ENCODE results near the gene MMP24OS.

DNA sequence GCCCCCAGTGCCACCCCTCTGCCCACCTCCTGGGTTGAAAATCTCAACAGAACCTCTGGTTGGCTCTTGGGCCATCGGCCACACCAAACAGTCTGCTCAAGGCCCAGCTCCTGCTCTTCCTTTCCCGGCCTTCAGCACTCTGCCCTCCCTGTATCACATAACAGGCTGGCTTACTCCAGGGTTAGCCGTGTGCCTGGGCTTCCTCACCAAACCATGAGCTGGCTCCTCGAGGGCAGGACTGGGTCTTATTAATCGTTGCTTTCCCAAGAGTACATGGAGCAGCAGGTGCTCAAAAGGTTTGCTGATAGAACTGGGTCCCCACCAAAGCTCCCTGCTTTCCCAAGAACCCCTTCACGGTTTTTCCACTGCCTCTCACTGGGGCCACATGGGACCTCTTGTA is 27.0 kb upstream of the MMP24OS start:
- TF ChIP-seq, protein P1, sequence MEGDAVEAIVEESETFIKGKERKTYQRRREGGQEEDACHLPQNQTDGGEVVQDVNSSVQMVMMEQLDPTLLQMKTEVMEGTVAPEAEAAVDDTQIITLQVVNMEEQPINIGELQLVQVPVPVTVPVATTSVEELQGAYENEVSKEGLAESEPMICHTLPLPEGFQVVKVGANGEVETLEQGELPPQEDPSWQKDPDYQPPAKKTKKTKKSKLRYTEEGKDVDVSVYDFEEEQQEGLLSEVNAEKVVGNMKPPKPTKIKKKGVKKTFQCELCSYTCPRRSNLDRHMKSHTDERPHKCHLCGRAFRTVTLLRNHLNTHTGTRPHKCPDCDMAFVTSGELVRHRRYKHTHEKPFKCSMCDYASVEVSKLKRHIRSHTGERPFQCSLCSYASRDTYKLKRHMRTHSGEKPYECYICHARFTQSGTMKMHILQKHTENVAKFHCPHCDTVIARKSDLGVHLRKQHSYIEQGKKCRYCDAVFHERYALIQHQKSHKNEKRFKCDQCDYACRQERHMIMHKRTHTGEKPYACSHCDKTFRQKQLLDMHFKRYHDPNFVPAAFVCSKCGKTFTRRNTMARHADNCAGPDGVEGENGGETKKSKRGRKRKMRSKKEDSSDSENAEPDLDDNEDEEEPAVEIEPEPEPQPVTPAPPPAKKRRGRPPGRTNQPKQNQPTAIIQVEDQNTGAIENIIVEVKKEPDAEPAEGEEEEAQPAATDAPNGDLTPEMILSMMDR (IDR thresholded peaks at IDR 0.05; ENCODE audit: poor library complexity) = no peak
- TF ChIP-seq EZH2 (IDR thresholded peaks at IDR 0.05; ENCODE audit: borderline replicate concordance) (no peak), EZH2phosphoT487 (IDR thresholded peaks at IDR 0.05; ENCODE audit: low read depth, severe bottlenecking, unreplicated experiment) (no peak)
